Measurements from ENCODE around the gene SLC5A5. TPM values are rescaled to one million over a fixed set of nuclear protein-coding genes. Genes with fewer than 3 reads are reported as not detected.

The SLC5A5 gene
- total RNA-seq, 1 experiment from 2014 or later, result 1.8 TPM

GRCh38 chr19:17877696-17878095 lies 6.0 kb downstream of the SLC5A5 start:
- H4K20me1 ChIP-seq (ENCODE audit: control insufficient read depth, insufficient read depth, insufficient read length), result no peaks in the 10 kb centered on the region
- H3T11ph ChIP-seq (ENCODE audit: low read length), result no peak overlapping the region
- no peak overlapping the region for H2BK20ac ChIP-seq (ENCODE audit: low read depth, low read length, poor library complexity, severe bottlenecking)
- no peak overlapping the region for H2AFZ ChIP-seq (ENCODE audit: low read length)
- H3K4me2 ChIP-seq (ENCODE audit: insufficient read depth, insufficient read length, low read length), result no peak overlapping the region
- no peak overlapping the region for H2BK120ac ChIP-seq (ENCODE audit: low read depth, low read length, poor library complexity, severe bottlenecking)
- no peak overlapping the region for H3K14ac ChIP-seq (ENCODE audit: insufficient read depth, low read length)
- no peak overlapping the region for H3K18ac ChIP-seq (ENCODE audit: insufficient read length, low read depth, low read length)
- H3K79me2 ChIP-seq (ENCODE audit: insufficient read depth, low read length), result no peaks in the 10 kb centered on the region
- no peak overlapping the region for H3K56ac ChIP-seq (ENCODE audit: insufficient read length, low read depth, low read length)
- H4K8ac ChIP-seq (replicated peaks; ENCODE audit: insufficient read length, low read depth, low read length), result no peak overlapping the region
- H3K27me3 ChIP-seq (ENCODE audit: insufficient read depth, low read length), result no peaks in the 10 kb centered on the region
- peaks cover 8% of the 10 kb centered on the region for H3K23me2 ChIP-seq (ENCODE audit: insufficient read length, low read depth, low read length, poor library complexity, severe bottlenecking)
- Mint-ChIP-seq H3K27me3 (ENCODE audit: low read depth) (peaks cover 12% of the 10 kb centered on the region), H3K4me1 (peaks cover 0 to 4% of the 10 kb centered on the region in 2 experiments; a peak in 2 of 4 replicates), H3K36me3 (ENCODE audit: insufficient read depth in 1 of 3, low read depth in 3 of 3) (no peaks in the 10 kb centered on the region), H3K9me3 (no peaks in the 10 kb centered on the region), H3K4me3 (no peak overlapping the region), H3K27ac (peak overlapping the region in 1 of 3 experiments; percentile 61; a peak in 1 of 7 replicates)
- H2BK12ac ChIP-seq (ENCODE audit: insufficient read length, low read depth, low read length), result no peak overlapping the region
- no peak overlapping the region for H2BK5ac ChIP-seq (ENCODE audit: insufficient read length, low read length)
- no peak overlapping the region for H2BK15ac ChIP-seq (ENCODE audit: low read depth, low read length)
- H3K9me3 ChIP-seq (ENCODE audit: control insufficient read depth, low read depth, low read length), result no peaks in the 10 kb centered on the region
- H3K9ac ChIP-seq (ENCODE audit: extremely low read depth, insufficient read length, low read length), result no peak overlapping the region
- no peak for TF ChIP-seq CTCF (conservative IDR thresholded peaks at IDR 0.05)
- no CpG with 5 or more reads among the region's 16 CpGs for WGBS (ENCODE audit: extremely low coverage, insufficient read length, low lambda C conversion rate)
- DNase-seq, result no peak
- H3K4me1 ChIP-seq (ENCODE audit: insufficient read depth, low read length), result no peaks in the 10 kb centered on the region
- H2AK5ac ChIP-seq (ENCODE audit: insufficient read length, low read length), result no peak overlapping the region
- no peak overlapping the region for H3K23ac ChIP-seq (ENCODE audit: insufficient read length, low read depth, low read length)
- no peak overlapping the region for H4K91ac ChIP-seq (ENCODE audit: insufficient read length, low read depth, low read length)
- H3K27ac ChIP-seq (ENCODE audit: insufficient read length, low read depth, low read length), result no peak overlapping the region
- no peak overlapping the region for H4K5ac ChIP-seq (ENCODE audit: insufficient read length, low read depth, low read length)
- H3K4ac ChIP-seq (ENCODE audit: low read depth, low read length), result no peak overlapping the region
- no peaks in the 10 kb centered on the region for H3K79me1 ChIP-seq (ENCODE audit: insufficient read depth, low read depth, low read length, poor library complexity, severe bottlenecking)

Measured in H9 (cell line).